Measurements from ENCODE around the gene MICAL3. TPM values are rescaled to one million over a fixed set of nuclear protein-coding genes. Genes with fewer than 3 reads are reported as not detected.

Gene MICAL3
- total and polyA plus RNA-seq, 9 of the 15 experiments (the other 6 are each of a cell fraction or from before 2014, with no cell fraction given) = 0.53 to 32.1 (median 12.3) TPM

DNA sequence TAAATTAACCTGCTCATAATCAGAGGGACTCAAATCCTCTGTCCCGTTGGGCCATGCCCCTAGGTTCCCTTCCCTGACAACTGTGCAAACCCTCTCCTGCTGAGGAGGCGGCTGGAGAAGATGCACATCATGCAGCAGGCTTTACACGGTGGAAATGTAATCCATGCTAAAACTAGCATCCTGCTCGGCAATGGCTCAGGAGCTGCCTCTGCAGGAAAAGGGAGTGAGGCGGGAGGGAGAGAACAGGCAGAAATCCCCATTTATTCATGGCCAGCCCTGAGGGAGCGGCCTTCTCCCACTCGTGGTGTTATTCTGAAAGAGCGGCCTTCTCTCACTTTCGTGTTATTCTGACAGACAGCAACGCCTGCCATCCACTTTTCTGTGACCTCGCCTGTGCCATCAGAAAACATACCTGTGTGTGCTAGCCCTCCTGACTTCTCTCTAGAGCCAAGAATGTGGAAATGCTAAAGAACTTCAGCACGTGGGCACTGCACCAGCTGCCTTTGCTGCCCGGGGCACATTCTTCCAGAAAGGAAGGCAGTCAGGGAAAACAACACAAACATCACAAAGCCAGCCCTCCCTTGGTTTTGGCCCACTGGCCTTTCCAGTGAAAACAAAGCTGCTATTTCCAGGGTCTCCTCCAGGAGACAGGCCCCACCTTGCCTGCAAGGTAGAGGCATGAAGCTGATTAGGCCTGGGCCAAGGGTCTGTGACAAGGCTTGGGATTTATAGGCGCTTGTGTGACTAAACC, 187.2 kb downstream of the MICAL3 start:
- CTCF ChIA-PET (ENCODE audit: low intra/inter-chr PET ratio) = no interaction called here
- ATAC-seq = no peak
- Histone ChIP-seq H2AFZ (ENCODE audit: low read depth, low read length) (no peak overlapping the region), H3K9me3 (replicated peaks; ENCODE audit: control insufficient read depth, insufficient read depth, low read depth, low read length) (no peaks in the 10 kb centered on the region), H3K9me1 (ENCODE audit: control insufficient read depth, insufficient read depth, low read length) (no peaks in the 10 kb centered on the region), H3K79me2 (ENCODE audit: control insufficient read depth, insufficient read depth, low read length) (no peaks in the 10 kb centered on the region), H3K4me3 (no peak overlapping the region), H3K9ac (ENCODE audit: insufficient read depth in 1 of 2, low read depth in 2 of 2, low read length in 2 of 2) (no peak overlapping the region; a peak in 1 of 4 replicates), H4K20me1 (replicated peaks; ENCODE audit: control insufficient read depth, insufficient read depth, low read length) (peaks cover 13% of the 10 kb centered on the region; the same call in 1 of the 2 replicates), H3K4me1 (replicated peaks in 1 of 2; ENCODE audit: control insufficient read depth in 2 of 2, insufficient read depth in 2 of 2, low read length in 2 of 2) (peaks cover 0 to 7% of the 10 kb centered on the region in 2 experiments; a peak in 1 of 5 replicates), H3K4me2 (ENCODE audit: insufficient read depth, low read length) (no peak overlapping the region), H3K27ac (ENCODE audit: extremely low read depth, low read depth, low read length) (no peak overlapping the region), H3K27me3 (ENCODE audit: control insufficient read depth in 2 of 2, insufficient read depth in 2 of 2, low read length in 2 of 2) (no peaks in the 10 kb centered on the region), H3K36me3 (ENCODE audit: control insufficient read depth, insufficient read depth, low read length) (peaks cover 15% of the 10 kb centered on the region; the same call in 2 of the 3 replicates)
- POLR2A ChIA-PET = interaction anchor here (0.6 to 1.5 kb wide), 2 partner anchors 70 to 239 kb away, joined by 3 read pairs; no protein-coding TSS in a partner anchor
- DNase-seq (ENCODE audit: extremely low read depth in 1 of 4, low spot score in 3 of 4) = no peak
- 56% methylated on average over 13 of the region's 14 CpGs for WGBS (ENCODE audit: insufficient coverage, low coverage, missing lambda C conversion rate)
- no TSS peak for BruUV-seq (replicated peaks)
- no peak for FAIRE-seq
- intact Hi-C loops (cut with micrococcal nuclease) = loop anchor here (10.0 kb wide), 2 partner anchors 92 to 188 kb away; partner anchors contain the start of gene MICAL3
- in situ Hi-C loops (cut with MboI) = no loop called here
- TF ChIP-seq PRPF4 (IDR thresholded peaks at IDR 0.05; ENCODE audit: insufficient read depth, low read depth, low read length, poor library complexity, severe bottlenecking) = no peak
- TF ChIP-seq, protein P1, sequence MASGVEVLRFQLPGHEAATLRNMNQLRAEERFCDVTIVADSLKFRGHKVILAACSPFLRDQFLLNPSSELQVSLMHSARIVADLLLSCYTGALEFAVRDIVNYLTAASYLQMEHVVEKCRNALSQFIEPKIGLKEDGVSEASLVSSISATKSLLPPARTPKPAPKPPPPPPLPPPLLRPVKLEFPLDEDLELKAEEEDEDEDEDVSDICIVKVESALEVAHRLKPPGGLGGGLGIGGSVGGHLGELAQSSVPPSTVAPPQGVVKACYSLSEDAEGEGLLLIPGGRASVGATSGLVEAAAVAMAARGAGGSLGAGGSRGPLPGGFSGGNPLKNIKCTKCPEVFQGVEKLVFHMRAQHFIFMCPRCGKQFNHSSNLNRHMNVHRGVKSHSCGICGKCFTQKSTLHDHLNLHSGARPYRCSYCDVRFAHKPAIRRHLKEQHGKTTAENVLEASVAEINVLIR (CRISPR knock-in tag; IDR thresholded peaks at IDR 0.05) = no peak
- no peak for TF ChIP-seq PHF8 (IDR thresholded peaks at IDR 0.05; ENCODE audit: borderline replicate concordance, low read length)
- no peak for TF ChIP-seq ETV5 (CRISPR knock-in tag; IDR thresholded peaks at IDR 0.05; ENCODE audit: low read depth)
- TF ChIP-seq, protein P2, sequence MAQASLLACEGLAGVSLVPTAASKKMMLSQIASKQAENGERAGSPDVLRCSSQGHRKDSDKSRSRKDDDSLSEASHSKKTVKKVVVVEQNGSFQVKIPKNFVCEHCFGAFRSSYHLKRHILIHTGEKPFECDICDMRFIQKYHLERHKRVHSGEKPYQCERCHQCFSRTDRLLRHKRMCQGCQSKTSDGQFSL (CRISPR knock-in tag; IDR thresholded peaks at IDR 0.05) = no peak
- TF ChIP-seq, protein P2 (tag; IDR thresholded peaks at IDR 0.05) = no peak
- TF ChIP-seq ZNF239 (CRISPR knock-in tag; IDR thresholded peaks at IDR 0.05) = no peak
- TF ChIP-seq, protein P3, sequence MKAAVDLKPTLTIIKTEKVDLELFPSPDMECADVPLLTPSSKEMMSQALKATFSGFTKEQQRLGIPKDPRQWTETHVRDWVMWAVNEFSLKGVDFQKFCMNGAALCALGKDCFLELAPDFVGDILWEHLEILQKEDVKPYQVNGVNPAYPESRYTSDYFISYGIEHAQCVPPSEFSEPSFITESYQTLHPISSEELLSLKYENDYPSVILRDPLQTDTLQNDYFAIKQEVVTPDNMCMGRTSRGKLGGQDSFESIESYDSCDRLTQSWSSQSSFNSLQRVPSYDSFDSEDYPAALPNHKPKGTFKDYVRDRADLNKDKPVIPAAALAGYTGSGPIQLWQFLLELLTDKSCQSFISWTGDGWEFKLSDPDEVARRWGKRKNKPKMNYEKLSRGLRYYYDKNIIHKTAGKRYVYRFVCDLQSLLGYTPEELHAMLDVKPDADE (conservative IDR thresholded peaks at IDR 0.05; ENCODE audit: control insufficient read depth, low read depth, low read length) = no peak
- no peak for TF ChIP-seq CAMTA2 (CRISPR knock-in tag; conservative IDR thresholded peaks at IDR 0.05)
- TF ChIP-seq FOXJ2 (tag; IDR thresholded peaks at IDR 0.05) = no peak
- no peak for TF ChIP-seq ZKSCAN3 (CRISPR knock-in tag; IDR thresholded peaks at IDR 0.05)
- TF ChIP-seq FUS (optimal IDR thresholded peaks at IDR 0.05; ENCODE audit: low read depth, low read length) = no peak
- TF ChIP-seq SIRT6 (IDR thresholded peaks at IDR 0.05; ENCODE audit: low read depth, low read length) = no peak
- TF ChIP-seq TARDBP (IDR thresholded peaks at IDR 0.05) = no peak
- TF ChIP-seq ADNP (tag; IDR thresholded peaks at IDR 0.05) = no peak
- TF ChIP-seq, protein P4, sequence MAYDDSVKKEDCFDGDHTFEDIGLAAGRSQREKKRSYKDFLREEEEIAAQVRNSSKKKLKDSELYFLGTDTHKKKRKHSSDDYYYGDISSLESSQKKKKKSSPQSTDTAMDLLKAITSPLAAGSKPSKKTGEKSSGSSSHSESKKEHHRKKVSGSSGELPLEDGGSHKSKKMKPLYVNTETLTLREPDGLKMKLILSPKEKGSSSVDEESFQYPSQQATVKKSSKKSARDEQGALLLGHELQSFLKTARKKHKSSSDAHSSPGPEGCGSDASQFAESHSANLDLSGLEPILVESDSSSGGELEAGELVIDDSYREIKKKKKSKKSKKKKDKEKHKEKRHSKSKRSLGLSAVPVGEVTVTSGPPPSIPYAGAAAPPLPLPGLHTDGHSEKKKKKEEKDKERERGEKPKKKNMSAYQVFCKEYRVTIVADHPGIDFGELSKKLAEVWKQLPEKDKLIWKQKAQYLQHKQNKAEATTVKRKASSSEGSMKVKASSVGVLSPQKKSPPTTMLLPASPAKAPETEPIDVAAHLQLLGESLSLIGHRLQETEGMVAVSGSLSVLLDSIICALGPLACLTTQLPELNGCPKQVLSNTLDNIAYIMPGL (CRISPR knock-in tag; IDR thresholded peaks at IDR 0.05) = no peak
- TF ChIP-seq ILK (tag; IDR thresholded peaks at IDR 0.05; ENCODE audit: borderline replicate concordance, low read depth) = no peak

Measured in K562 (cell line).